K562 (cell line): ENCODE results near the gene PMIS2. TPM values are rescaled to one million over a fixed set of nuclear protein-coding genes. Genes with fewer than 3 reads are reported as not detected.

ENCODE experiments used
- HNRNPK ChIP-seq: fragments of 200-400 bp; formaldehyde crosslinking; IDR thresholded peaks from one replicate; pipeline ENCODE4 v1.6.1; 2018; ENCODE audit warnings: mild to moderate bottlenecking, low read depth, low read length; ENCODE audit not compliant: poor library complexity, severe bottlenecking
- LARP7 ChIP-seq: fragments of 450-650 bp; IDR thresholded peaks from 2 replicates; pipeline ENCODE4 v1.6.1; 2016
- NFE2L1 ChIP-seq: fragments of 450-650 bp; IDR thresholded peaks from 2 replicates; pipeline ENCODE4 v1.6.1; 2016; ENCODE audit warnings: missing genetic modification characterization, low read depth, mild to moderate bottlenecking, missing compliant biosample characterization, moderate library complexity, borderline replicate concordance
- PCBP2 ChIP-seq: fragments of 200-400 bp; formaldehyde crosslinking; IDR thresholded peaks from 2 replicates; pipeline ENCODE4 v1.6.1; 2018; ENCODE audit warnings: low read length, low read depth, mild to moderate bottlenecking, moderate library complexity; ENCODE audit not compliant: poor library complexity, severe bottlenecking
- TCFL5 ChIP-seq: fragments of 250-450 bp; sonication (Bioruptor Pico); conservative IDR thresholded peaks from 2 replicates; pipeline ENCODE4 v1.6.1; 2021; ENCODE audit warnings: mild to moderate bottlenecking, moderate library complexity, matching md5 sums
- ZFX ChIP-seq: sonication (generic); formaldehyde crosslinking; IDR thresholded peaks from 2 replicates; pipeline ENCODE4 v1.8.0; 2022; ENCODE audit warnings: mild to moderate bottlenecking, missing genetic modification reagents, moderate library complexity
- ZNF133 ChIP-seq: fragments of 250-450 bp; sonication (Bioruptor Pico); IDR thresholded peaks from 2 replicates; pipeline ENCODE4 v1.4.0; 2020; ENCODE audit warnings: mild to moderate bottlenecking
- polyA plus RNA-seq, 8 experiments: library from polyadenylated mRNA; depleted of rRNA in 4 of 8; stranded (reverse) in 5 of 8; unstranded in 3 of 8; fragments of >200 nt; fragmentation: Nextera tagmentation in 2 of 8; fragmentation: Illumina TruSeq in 1 of 8; extraction: Ambion mirVana in 2 of 8; extraction: Trizol in 1 of 8; gene quantifications; 2 replicates each; pipeline versions ENCODE4 v1.2.1 to v1.2.3, GENCODE V29; 2011 to 2014; ENCODE audit warnings: inconsistent platforms in 1 of 8, missing spikeins in 1 of 8
- total RNA-seq, 7 experiments: library from RNA; depleted of rRNA in 6 of 7; stranded (reverse); fragments of >200 nt in 6 of 7; fragmentation: Illumina TruSeq in 2 of 7; extraction: Trizol in 2 of 7; gene quantifications; 2 replicates each; pipeline versions ENCODE4 v1.2.1 to v1.2.3, GENCODE V29; 2011 to 2021; ENCODE audit warnings: low replicate concordance in 1 of 7
- TF ChIP-seq, protein P1 (sequence below): fragments of 450-650 bp; IDR thresholded peaks from 2 replicates; pipeline ENCODE4 v1.6.1; 2016; ENCODE audit warnings: low read depth
- TF ChIP-seq, protein P2 (sequence below): fragments of 250-450 bp; sonication (Bioruptor Pico); IDR thresholded peaks from 2 replicates; pipeline ENCODE4 v1.8.0; 2022; ENCODE audit warnings: moderate library complexity, mild to moderate bottlenecking, inconsistent platforms
- TF ChIP-seq, protein P3 (sequence below): fragments of 250-450 bp; sonication (Bioruptor Pico); IDR thresholded peaks from 2 replicates; pipeline ENCODE4 v1.4.0; 2020; ENCODE audit warnings: mild to moderate bottlenecking

Gene PMIS2
- total and polyA plus RNA-seq, 9 of the 15 experiments (the other 6 are each of a cell fraction or from before 2014, with no cell fraction given), result not detected

DNA sequence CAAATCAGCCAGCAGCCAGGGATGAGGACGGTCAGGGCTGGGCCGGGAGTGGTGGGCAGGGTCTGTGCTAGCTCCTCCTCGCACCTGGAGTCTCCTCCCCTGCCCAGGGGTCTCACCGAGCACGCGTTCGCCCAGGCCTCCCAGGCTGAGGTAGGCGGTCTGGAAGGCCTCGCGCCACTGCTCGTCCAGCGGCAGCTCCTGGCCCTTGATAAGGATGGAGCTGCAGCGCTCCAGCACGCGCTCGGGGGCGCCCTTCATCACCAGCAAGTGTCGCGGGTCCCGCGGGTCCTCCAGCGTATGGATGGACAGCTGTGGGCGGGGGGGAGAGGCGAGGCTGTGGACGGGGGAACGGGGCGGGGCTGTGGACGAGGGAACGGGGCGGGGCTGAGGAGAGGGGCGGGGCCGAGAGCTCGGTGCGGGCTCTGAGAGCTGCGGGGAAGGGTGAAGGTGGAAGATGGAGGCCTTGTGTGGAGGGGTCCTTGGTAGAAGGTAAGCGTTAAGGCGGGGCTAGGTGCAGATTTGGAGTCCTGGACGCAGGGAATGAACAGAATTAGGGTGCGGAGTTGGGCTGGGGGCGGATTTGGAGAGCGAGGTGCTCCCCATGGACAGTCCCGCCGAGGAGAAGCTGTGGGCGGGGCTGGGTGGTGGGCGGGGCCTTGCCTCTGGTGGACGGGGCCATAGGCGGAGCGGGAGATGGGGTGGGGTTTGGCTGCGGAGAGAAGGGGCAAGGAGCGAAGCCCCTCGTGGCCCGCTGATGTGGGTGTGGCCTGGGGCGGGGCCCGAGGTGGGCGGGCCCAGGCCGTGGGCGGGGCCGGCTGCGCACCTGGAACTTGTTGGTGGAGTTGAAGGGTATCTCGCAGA lies 28.2 kb upstream of the PMIS2 start (continued):
- TF ChIP-seq, protein P1, sequence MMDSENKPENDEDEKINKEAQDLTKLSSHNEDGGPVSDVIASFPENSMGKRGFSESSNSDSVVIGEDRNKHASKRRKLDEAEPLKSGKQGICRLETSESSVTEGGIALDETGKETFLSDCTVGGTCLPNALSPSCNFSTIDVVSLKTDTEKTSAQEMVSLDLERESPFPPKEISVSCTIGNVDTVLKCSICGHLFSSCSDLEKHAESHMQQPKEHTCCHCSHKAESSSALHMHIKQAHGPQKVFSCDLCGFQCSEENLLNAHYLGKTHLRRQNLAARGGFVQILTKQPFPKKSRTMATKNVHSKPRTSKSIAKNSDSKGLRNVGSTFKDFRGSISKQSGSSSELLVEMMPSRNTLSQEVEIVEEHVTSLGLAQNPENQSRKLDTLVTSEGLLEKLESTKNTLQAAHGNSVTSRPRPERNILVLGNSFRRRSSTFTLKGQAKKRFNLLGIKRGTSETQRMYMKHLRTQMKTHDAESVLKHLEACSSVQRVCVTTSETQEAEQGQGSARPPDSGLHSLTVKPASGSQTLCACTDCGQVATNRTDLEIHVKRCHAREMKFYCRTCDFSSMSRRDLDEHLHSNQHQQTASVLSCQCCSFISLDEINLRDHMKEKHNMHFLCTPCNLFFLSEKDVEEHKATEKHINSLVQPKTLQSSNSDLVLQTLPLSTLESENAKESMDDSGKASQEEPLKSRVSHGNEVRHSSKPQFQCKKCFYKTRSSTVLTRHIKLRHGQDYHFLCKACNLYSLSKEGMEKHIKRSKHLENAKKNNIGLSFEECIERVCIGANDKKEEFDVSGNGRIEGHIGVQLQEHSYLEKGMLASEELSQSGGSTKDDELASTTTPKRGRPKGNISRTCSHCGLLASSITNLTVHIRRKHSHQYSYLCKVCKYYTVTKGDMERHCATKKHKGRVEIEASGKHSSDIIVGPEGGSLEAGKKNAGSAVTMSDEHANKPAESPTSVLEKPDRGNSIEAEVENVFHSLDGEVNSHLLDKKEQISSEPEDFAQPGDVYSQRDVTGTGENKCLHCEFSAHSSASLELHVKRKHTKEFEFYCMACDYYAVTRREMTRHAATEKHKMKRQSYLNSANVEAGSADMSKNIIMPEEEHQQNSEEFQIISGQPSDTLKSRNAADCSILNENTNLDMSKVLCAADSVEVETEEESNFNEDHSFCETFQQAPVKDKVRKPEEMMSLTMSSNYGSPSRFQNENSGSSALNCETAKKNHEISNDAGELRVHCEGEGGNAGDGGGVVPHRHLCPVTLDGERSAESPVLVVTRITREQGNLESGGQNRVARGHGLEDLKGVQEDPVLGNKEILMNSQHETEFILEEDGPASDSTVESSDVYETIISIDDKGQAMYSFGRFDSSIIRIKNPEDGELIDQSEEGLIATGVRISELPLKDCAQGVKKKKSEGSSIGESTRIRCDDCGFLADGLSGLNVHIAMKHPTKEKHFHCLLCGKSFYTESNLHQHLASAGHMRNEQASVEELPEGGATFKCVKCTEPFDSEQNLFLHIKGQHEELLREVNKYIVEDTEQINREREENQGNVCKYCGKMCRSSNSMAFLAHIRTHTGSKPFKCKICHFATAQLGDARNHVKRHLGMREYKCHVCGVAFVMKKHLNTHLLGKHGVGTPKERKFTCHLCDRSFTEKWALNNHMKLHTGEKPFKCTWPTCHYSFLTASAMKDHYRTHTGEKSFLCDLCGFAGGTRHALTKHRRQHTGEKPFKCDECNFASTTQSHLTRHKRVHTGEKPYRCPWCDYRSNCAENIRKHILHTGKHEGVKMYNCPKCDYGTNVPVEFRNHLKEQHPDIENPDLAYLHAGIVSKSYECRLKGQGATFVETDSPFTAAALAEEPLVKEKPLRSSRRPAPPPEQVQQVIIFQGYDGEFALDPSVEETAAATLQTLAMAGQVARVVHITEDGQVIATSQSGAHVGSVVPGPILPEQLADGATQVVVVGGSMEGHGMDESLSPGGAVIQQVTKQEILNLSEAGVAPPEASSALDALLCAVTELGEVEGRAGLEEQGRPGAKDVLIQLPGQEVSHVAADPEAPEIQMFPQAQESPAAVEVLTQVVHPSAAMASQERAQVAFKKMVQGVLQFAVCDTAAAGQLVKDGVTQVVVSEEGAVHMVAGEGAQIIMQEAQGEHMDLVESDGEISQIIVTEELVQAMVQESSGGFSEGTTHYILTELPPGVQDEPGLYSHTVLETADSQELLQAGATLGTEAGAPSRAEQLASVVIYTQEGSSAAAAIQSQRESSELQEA, result no peak
- TF ChIP-seq, protein P2, sequence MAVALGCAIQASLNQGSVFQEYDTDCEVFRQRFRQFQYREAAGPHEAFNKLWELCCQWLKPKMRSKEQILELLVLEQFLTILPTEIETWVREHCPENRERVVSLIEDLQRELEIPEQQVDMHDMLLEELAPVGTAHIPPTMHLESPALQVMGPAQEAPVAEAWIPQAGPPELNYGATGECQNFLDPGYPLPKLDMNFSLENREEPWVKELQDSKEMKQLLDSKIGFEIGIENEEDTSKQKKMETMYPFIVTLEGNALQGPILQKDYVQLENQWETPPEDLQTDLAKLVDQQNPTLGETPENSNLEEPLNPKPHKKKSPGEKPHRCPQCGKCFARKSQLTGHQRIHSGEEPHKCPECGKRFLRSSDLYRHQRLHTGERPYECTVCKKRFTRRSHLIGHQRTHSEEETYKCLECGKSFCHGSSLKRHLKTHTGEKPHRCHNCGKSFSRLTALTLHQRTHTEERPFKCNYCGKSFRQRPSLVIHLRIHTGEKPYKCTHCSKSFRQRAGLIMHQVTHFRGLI (CRISPR knock-in tag), result no peak
- no peak for TF ChIP-seq PCBP2
- TF ChIP-seq LARP7, result no peak
- no peak for TF ChIP-seq TCFL5
- no peak for TF ChIP-seq HNRNPK
- TF ChIP-seq, protein P3, sequence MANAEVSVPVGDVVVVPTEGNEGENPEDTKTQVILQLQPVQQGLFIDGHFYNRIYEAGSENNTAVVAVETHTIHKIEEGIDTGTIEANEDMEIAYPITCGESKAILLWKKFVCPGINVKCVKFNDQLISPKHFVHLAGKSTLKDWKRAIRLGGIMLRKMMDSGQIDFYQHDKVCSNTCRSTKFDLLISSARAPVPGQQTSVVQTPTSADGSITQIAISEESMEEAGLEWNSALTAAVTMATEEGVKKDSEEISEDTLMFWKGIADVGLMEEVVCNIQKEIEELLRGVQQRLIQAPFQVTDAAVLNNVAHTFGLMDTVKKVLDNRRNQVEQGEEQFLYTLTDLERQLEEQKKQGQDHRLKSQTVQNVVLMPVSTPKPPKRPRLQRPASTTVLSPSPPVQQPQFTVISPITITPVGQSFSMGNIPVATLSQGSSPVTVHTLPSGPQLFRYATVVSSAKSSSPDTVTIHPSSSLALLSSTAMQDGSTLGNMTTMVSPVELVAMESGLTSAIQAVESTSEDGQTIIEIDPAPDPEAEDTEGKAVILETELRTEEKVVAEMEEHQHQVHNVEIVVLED (CRISPR knock-in tag), result no peak
- peak; percentile 31; the same call in 1 of the 2 replicates for TF ChIP-seq ZFX
- no peak for TF ChIP-seq ZNF133 (CRISPR knock-in tag)
- TF ChIP-seq NFE2L1, result no peak
